ENCODE results near the gene CDHR1.
"Not testable (repeated sequence)": the region's sequence is repeated elsewhere in the genome, so short reads cannot be mapped to it uniquely, and the experiment has no call there.

Gene CDHR1

DNA sequence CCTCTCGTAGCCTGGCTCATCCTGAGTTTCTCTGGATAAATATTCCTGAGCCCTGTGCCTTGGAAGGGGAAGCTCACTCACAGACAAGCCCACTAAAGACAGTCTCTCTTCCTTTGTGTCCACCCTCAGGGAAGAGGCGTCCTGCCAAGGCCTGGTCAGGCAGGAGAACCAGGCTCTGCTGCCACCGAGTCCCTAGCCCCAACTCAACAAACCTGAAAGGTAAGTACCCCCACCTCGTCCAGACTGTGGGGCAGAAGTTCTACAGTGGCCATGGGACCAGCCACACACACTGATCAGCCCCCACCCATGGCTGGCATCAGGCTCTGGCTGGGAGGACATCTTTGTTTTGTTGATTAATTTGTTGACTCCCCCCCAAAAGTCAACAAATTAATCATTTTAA, 18.0 kb upstream of the CDHR1 start:
- Histone ChIP-seq H3K27me3 (ENCODE audit: low read depth, low read length) (no peaks in the 10 kb centered on the region), H3K36me3 (ENCODE audit: control insufficient read depth in 1 of 2, insufficient read depth in 2 of 2, low read length in 2 of 2) (no peaks in the 10 kb centered on the region), H3K4me1 (ENCODE audit: control insufficient read depth in 1 of 2, insufficient read depth in 2 of 2, low read length in 2 of 2) (no peaks in the 10 kb centered on the region), H3K9me3 (ENCODE audit: control insufficient read depth in 1 of 2, low read length in 2 of 2) (no peaks in the 10 kb centered on the region), H3K27ac (ENCODE audit: low read length) (no peak overlapping the region), H3K4me3 (ENCODE audit: low read depth in 1 of 2, low read length in 2 of 2) (no peak overlapping the region)

DNA sequence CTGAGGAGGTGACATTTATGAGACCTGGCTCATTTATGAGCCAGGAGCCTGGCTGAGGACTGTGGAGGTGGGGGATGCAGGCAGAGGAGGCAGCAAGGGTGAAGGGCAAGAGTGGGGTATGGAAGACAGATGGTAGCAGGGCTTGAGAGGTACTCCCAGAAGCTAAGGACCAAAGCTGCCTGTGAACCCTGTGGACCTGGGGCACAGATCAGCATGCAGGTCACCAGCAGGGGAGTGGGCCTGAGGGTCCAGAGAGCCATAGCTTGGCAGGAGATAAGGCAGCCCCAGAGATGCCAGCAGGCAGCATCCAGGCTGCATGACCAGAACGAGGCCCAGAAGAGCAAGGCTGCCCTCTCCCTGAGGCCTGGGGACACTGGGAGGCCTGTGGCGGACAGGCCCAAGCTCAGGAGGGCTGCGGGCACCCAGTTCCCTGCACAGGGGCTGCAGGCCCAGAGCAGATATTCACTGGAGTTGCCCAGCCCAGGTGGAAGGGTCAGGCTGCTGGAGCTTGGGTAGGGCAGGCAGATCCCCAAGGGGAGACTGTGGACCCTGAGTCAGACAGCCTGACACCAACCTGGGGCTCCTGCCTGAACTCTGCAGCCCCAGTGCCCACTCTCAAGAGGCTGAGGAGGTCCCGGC, 17.4 kb upstream of the CDHR1 start:
- no peaks in the 10 kb centered on the region for H3K36me3 ChIP-seq (ENCODE audit: control insufficient read depth in 1 of 2, insufficient read depth in 2 of 2, low read length in 2 of 2)
- H3K4me1 ChIP-seq (ENCODE audit: control insufficient read depth in 1 of 2, insufficient read depth in 2 of 2, low read length in 2 of 2) = no peaks in the 10 kb centered on the region
- H3K27ac ChIP-seq (ENCODE audit: low read length) = no peak overlapping the region
- H3K9me3 ChIP-seq (ENCODE audit: control insufficient read depth in 1 of 2, low read length in 2 of 2) = no peaks in the 10 kb centered on the region
- H3K4me3 ChIP-seq (ENCODE audit: low read depth in 1 of 2, low read length in 2 of 2) = no peak overlapping the region
- no peaks in the 10 kb centered on the region for H3K27me3 ChIP-seq (ENCODE audit: low read depth, low read length)

DNA sequence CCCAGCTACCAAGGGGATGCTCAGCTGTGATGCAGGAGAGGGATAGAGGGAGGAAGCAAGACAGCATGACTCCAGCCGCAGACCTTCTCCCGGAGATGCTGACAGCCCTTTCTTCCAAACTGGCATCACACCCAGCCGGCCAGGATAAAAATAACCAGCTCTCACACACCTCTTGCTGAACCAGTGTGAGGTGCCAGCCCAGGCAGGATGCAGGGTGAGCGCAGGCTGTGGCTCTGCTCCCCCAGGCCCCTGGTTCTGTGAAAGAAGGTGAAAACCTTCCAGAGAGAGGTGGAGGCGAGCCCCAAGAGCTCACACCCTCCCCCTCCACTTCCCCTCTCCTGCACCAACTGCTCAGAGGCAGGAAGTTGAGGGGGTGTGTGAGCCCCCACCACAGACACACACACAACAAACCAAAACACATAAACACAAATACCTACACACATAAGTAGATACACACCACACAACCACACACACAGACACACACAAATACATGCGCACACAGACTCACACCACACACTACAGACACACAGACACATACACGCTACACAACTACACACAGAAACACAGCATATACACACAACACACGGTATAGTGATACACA, 16.7 kb upstream of the CDHR1 start:
- H3K36me3 ChIP-seq (ENCODE audit: control insufficient read depth in 1 of 2, insufficient read depth in 2 of 2, low read length in 2 of 2) = no peaks in the 10 kb centered on the region
- H3K27ac ChIP-seq (ENCODE audit: low read length) = no peak overlapping the region
- H3K9me3 ChIP-seq (ENCODE audit: control insufficient read depth in 1 of 2, low read length in 2 of 2) = no peaks in the 10 kb centered on the region
- H3K4me1 ChIP-seq (ENCODE audit: control insufficient read depth in 1 of 2, insufficient read depth in 2 of 2, low read length in 2 of 2) = no peaks in the 10 kb centered on the region
- no peaks in the 10 kb centered on the region for H3K27me3 ChIP-seq (ENCODE audit: low read depth, low read length)
- no peak overlapping the region for H3K4me3 ChIP-seq (ENCODE audit: low read depth in 1 of 2, low read length in 2 of 2)

DNA sequence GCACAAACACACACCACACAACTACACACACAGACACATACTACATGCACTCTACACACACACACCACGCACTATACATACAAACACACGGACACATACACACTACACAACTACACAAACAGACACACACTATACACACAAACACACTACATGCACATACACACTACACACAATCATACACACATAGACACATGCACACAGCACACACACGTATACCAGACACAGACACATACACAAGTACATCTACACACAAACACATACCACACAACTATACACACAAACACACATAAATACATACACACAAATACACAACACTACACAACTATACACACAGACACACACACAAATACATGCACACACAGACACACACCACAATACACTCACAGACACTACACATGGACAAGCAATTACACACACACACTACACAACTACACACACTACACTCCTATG, 16.2 kb upstream of the CDHR1 start:
- no peaks in the 10 kb centered on the region for H3K4me1 ChIP-seq (ENCODE audit: control insufficient read depth in 1 of 2, insufficient read depth in 2 of 2, low read length in 2 of 2)
- no peaks in the 10 kb centered on the region for H3K36me3 ChIP-seq (ENCODE audit: control insufficient read depth in 1 of 2, insufficient read depth in 2 of 2, low read length in 2 of 2)
- H3K27me3 ChIP-seq (ENCODE audit: low read depth, low read length) = no peaks in the 10 kb centered on the region
- no peak overlapping the region for H3K27ac ChIP-seq (ENCODE audit: low read length)
- no peak overlapping the region for H3K4me3 ChIP-seq (ENCODE audit: low read depth in 1 of 2, low read length in 2 of 2)
- H3K9me3 ChIP-seq (ENCODE audit: control insufficient read depth in 1 of 2, low read length in 2 of 2) = no peaks in the 10 kb centered on the region

DNA sequence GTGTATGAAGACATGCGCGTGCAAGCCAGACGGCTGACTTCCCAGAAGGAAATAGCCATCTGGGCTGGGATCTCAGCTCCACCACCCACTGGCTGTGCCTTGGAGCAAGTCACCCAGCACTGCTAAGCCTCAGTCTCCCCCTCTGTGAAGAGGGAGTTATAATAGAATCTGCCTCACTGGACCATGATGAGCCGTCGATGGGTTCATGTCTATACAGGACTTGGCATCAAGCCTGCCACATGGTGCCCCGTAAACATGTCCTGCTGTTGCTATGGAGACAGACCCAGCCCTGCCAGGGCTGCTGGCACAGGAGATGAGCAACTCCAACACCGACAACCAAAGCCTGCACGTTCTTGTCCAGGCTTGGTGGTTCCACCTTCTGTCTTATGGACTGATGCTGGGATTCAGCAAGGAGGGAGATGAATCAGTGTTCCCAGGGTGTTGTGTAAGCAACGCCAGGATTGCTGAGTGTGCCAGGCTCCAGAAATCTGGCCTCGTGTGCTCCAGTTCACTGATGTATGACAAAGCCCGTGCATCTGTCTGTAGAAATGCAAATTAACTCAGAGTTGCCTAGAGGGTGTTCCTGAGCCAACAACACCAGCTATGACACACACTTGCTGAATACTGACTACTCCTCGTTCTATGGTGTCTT, 15.2 kb upstream of the CDHR1 start:
- H3K4me3 ChIP-seq (ENCODE audit: low read depth in 1 of 2, low read length in 2 of 2) = no peak overlapping the region
- no peaks in the 10 kb centered on the region for H3K9me3 ChIP-seq (ENCODE audit: control insufficient read depth in 1 of 2, low read length in 2 of 2)
- H3K27ac ChIP-seq (ENCODE audit: low read length) = no peak overlapping the region
- H3K4me1 ChIP-seq (ENCODE audit: control insufficient read depth in 1 of 2, insufficient read depth in 2 of 2, low read length in 2 of 2) = no peaks in the 10 kb centered on the region
- H3K27me3 ChIP-seq (ENCODE audit: low read depth, low read length) = no peaks in the 10 kb centered on the region
- no peaks in the 10 kb centered on the region for H3K36me3 ChIP-seq (ENCODE audit: control insufficient read depth in 1 of 2, insufficient read depth in 2 of 2, low read length in 2 of 2)

DNA sequence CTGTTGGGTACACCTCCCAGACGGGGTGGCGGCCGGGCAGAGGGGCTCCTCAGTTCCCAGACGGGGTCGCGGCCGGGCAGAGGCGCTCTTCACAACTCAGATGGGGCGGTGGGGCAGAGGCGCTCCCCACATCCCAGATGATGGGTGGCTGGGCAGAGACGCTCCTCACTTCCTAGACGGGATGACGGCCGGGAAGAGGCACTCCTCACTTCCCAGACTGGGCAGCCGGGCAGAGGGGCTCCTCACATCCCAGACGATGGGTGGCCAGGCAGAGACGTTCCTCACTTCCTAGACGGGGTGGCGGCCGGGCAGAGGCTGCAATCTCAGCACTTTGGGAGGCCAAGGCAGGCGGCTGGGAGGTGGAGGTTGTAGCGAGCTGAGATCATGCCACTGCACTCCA, 14.0 kb upstream of the CDHR1 start:
- H3K27me3 ChIP-seq (ENCODE audit: low read depth, low read length); H3K36me3 ChIP-seq (ENCODE audit: control insufficient read depth in 1 of 2, insufficient read depth in 2 of 2, low read length in 2 of 2); H3K9me3 ChIP-seq (ENCODE audit: control insufficient read depth in 1 of 2, low read length in 2 of 2); H3K27ac ChIP-seq (ENCODE audit: low read length); H3K4me3 ChIP-seq (ENCODE audit: low read depth in 1 of 2, low read length in 2 of 2); H3K4me1 ChIP-seq (ENCODE audit: control insufficient read depth in 1 of 2, insufficient read depth in 2 of 2, low read length in 2 of 2): not testable (repeated sequence)

DNA sequence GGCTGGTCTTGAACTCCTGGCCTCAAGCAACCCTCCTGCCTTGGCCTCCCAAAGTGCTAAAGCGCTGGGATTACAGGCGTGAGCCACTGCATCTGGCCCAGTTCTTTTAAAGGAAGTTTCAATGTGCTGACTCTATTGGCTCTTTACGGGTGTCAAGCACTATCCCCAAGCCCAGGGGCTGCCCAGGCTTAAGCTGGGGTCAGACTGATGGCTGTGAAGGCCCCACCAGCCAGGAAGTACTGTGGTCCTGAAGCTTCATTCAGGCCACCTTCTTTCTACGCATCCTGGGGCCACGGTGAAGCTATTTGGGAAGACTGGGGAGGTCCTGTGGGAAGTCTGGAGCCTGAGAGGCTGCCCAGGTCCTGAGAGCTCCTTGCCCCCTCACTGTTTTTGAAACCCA, 12.7 kb upstream of the CDHR1 start:
- no peak overlapping the region for H3K4me3 ChIP-seq (ENCODE audit: low read depth in 1 of 2, low read length in 2 of 2)
- no peaks in the 10 kb centered on the region for H3K4me1 ChIP-seq (ENCODE audit: control insufficient read depth in 1 of 2, insufficient read depth in 2 of 2, low read length in 2 of 2)
- no peaks in the 10 kb centered on the region for H3K27me3 ChIP-seq (ENCODE audit: low read depth, low read length)
- no peaks in the 10 kb centered on the region for H3K9me3 ChIP-seq (ENCODE audit: control insufficient read depth in 1 of 2, low read length in 2 of 2)
- H3K36me3 ChIP-seq (ENCODE audit: control insufficient read depth in 1 of 2, insufficient read depth in 2 of 2, low read length in 2 of 2) = no peaks in the 10 kb centered on the region
- no peak overlapping the region for H3K27ac ChIP-seq (ENCODE audit: low read length)

DNA sequence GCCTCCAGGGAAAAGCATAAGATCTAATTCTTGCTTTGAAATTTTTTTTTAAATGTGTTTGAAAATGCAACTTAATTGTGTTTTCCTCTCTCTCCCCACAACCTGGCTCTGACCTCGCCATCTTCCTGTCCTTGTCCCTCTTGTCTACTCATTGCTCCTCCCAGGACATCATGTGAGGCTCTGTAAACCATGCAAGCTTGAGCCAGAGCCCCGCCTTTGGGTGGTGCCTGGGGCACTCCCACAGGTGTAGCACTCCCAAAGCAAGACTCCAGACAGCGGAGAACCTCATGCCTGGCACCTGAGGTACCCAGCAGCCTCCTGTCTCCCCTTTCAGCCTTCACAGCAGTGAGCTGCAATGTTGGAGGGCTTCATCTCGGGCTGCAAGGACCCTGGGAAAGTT, 9.8 kb upstream of the CDHR1 start:
- no peak overlapping the region for H3K27ac ChIP-seq (ENCODE audit: low read length)
- no peaks in the 10 kb centered on the region for H3K27me3 ChIP-seq (ENCODE audit: low read depth, low read length)
- no peak overlapping the region for H3K4me3 ChIP-seq (ENCODE audit: low read depth in 1 of 2, low read length in 2 of 2)
- H3K36me3 ChIP-seq (ENCODE audit: control insufficient read depth in 1 of 2, insufficient read depth in 2 of 2, low read length in 2 of 2) = no peaks in the 10 kb centered on the region
- H3K4me1 ChIP-seq (ENCODE audit: control insufficient read depth in 1 of 2, insufficient read depth in 2 of 2, low read length in 2 of 2) = no peaks in the 10 kb centered on the region
- no peaks in the 10 kb centered on the region for H3K9me3 ChIP-seq (ENCODE audit: control insufficient read depth in 1 of 2, low read length in 2 of 2)

DNA sequence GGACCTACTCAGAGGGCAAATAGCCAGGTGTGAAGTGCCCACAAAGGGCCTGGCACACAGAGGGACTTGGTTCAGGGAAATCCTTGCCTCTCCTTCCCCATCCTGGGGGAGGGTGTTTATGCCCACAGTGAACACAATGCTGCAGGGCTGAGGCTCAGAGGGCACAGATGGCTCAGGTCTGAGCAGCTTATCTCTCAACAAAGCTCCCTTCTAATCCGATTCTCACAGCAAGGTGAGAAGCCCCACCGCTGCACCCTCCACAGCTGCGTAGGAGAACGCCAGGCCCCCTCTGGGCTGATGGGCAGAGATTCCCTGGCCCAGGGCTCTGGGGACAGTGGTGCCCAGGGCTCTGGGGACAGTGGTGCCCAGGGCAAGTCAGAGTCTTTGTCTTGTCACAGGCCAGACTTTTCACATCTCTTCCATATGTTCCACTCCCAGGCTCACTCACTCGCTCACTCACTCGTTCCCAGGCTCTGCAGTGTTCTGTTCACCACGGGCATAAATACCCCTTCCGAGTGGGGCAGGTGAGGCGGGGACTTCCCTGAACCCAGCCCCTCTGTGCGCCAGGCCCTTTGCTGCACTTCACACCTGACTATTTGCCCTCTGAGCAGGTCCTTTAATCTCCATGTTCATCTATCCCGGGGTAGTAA, 8.7 kb upstream of the CDHR1 start:
- Histone ChIP-seq H3K4me1 (ENCODE audit: control insufficient read depth in 1 of 2, insufficient read depth in 2 of 2, low read length in 2 of 2) (no peaks in the 10 kb centered on the region), H3K27me3 (ENCODE audit: low read depth, low read length) (no peaks in the 10 kb centered on the region), H3K4me3 (ENCODE audit: low read depth in 1 of 2, low read length in 2 of 2) (no peak overlapping the region), H3K9me3 (ENCODE audit: control insufficient read depth in 1 of 2, low read length in 2 of 2) (no peaks in the 10 kb centered on the region), H3K27ac (ENCODE audit: low read length) (no peak overlapping the region), H3K36me3 (ENCODE audit: control insufficient read depth in 1 of 2, insufficient read depth in 2 of 2, low read length in 2 of 2) (no peaks in the 10 kb centered on the region)

DNA sequence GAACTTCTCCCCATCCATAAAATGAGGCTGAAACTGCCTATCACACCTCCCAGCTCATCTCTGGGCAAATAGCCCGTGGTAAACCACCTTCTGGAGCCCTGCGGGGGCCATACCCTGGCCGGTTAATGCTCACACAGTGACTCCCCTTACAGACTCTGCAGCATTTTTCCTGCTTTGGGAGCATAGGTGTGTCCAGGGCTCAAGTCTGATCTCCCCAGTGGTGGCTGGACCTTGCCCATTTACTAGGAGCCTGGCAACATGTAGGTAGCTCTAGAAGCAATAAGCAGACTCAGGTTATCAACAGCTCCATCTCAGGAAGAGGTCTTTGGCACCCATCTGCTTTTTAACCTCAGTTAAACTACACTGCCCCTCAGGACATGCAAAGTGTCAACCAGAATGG, 5.5 kb upstream of the CDHR1 start:
- no peaks in the 10 kb centered on the region for H3K36me3 ChIP-seq (ENCODE audit: control insufficient read depth in 1 of 2, insufficient read depth in 2 of 2, low read length in 2 of 2)
- H3K4me1 ChIP-seq (ENCODE audit: control insufficient read depth in 1 of 2, insufficient read depth in 2 of 2, low read length in 2 of 2) = no peaks in the 10 kb centered on the region
- H3K9me3 ChIP-seq (ENCODE audit: control insufficient read depth in 1 of 2, low read length in 2 of 2) = no peaks in the 10 kb centered on the region
- H3K4me3 ChIP-seq (ENCODE audit: low read depth in 1 of 2, low read length in 2 of 2) = no peak overlapping the region
- H3K27me3 ChIP-seq (ENCODE audit: low read depth, low read length) = peaks cover 11% of the 10 kb centered on the region
- no peak overlapping the region for H3K27ac ChIP-seq (ENCODE audit: low read length)

DNA sequence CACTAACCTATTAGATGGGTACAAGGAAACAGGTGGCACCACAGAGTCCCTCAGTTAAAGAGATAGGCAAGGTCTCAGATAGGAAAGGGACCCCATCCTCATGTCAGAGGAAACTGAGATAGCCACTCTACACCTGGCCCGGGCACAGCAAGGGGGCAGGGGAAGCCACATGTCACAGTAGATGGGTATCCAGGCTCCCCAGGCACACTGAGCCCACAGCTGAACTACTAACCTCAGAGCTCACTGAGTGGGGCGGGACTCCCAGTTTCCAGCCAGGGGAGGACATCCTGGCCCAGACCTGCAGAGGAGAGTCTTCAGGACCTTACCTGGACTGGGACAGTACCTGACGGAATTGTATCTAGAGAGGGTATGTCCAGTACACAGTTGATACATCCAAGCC, 3.7 kb upstream of the CDHR1 start:
- Histone ChIP-seq H3K27me3 (ENCODE audit: low read depth, low read length) (peaks cover 27% of the 10 kb centered on the region), H3K36me3 (ENCODE audit: control insufficient read depth in 1 of 2, insufficient read depth in 2 of 2, low read length in 2 of 2) (no peaks in the 10 kb centered on the region), H3K4me3 (ENCODE audit: low read depth in 1 of 2, low read length in 2 of 2) (no peak overlapping the region), H3K4me1 (ENCODE audit: control insufficient read depth in 1 of 2, insufficient read depth in 2 of 2, low read length in 2 of 2) (peaks cover 0 to 10% of the 10 kb centered on the region in 2 donors), H3K27ac (ENCODE audit: low read length) (no peak overlapping the region), H3K9me3 (ENCODE audit: control insufficient read depth in 1 of 2, low read length in 2 of 2) (no peaks in the 10 kb centered on the region)
